Lower lobe of right lung (tissue), 2 donors: Measurements from ENCODE around the gene GTF2F2. TPM values are rescaled to one million over a fixed set of nuclear protein-coding genes. Genes with fewer than 3 reads are reported as not detected.

Experiments
- ATAC-seq, 2 donors: fragments of 200-7000 bp; cut with Tn5 transposase; one replicate each; pipeline ENCODE4 v1.9.1; 2020 to 2022; ENCODE audit warnings: mild to moderate bottlenecking in 2 of 2, moderate library complexity in 2 of 2
- DNase-seq: peaks from one replicate; pipeline ENCODE4 v3.0.0-alpha.2; 2020
- H3K27ac ChIP-seq: fragments of 200-600 bp; one replicate; pipeline ENCODE4 v1.8.0; 2022
- H3K27me3 ChIP-seq: fragments of 200-600 bp; one replicate; pipeline ENCODE4 v1.8.0; 2022; ENCODE audit warnings: low read depth
- H3K36me3 ChIP-seq: fragments of 200-600 bp; one replicate; pipeline ENCODE4 v1.8.0; 2022; ENCODE audit warnings: mild to moderate bottlenecking
- H3K4me1 ChIP-seq: fragments of 200-600 bp; one replicate; pipeline ENCODE4 v1.8.0; 2022
- H3K4me3 ChIP-seq: fragments of 200-600 bp; one replicate; pipeline ENCODE4 v1.8.0; 2022; ENCODE audit warnings: mild to moderate bottlenecking
- H3K9me3 ChIP-seq: fragments of 200-600 bp; one replicate; pipeline ENCODE4 v1.8.0; 2022
- intact Hi-C: fragments of 100-400 bp; cut with DNase I; formaldehyde crosslinking; loops from one replicate; pipeline ENCODE4 v1.11.0; 2022
- total RNA-seq: library from RNA; stranded (reverse); fragmentation: NEBNext Ultra II Directional; extraction: Animal tissue kit (Norgen Biotek cat#: 25700); gene quantifications from one replicate; pipeline ENCODE4 v1.2.1, GENCODE V29; 2021
- TF ChIP-seq, protein P1 (sequence below): fragments of 200-600 bp; IDR thresholded peaks from one replicate; pipeline ENCODE4 v1.8.0; 2022; ENCODE audit warnings: antibody characterized with exemption, mild to moderate bottlenecking
- donor health status: DM: no; HTN: yes; CAD: no; lungs with severe emphysema.

The GTF2F2 gene
- total RNA-seq, 1 donor from 2014 or later: 15.2 TPM

DNA sequence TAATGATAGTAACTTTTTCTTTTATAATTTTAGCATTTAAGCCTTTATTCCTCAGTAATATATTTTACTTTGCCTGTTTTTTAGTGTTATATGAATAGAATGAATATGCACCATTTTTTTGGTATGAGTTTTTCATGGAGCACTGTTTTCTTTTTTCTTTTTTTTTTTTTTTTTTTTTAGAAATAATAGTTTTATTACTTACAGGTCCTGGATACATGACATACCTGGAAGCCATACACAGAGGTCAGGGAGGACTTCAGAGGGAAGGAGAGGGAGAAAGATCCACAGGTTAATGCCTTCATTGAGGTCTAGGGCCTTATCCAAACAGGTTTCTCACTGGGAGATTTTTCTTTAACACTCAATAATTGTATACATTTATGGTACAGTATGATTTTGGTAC lies 54.2 kb downstream of the GTF2F2 start:
- DNase-seq (no peak), ATAC-seq (no peak)
- Histone ChIP-seq H3K4me3 (no peak overlapping the region), H3K27ac (no peak overlapping the region), H3K4me1 (no peaks in the 10 kb centered on the region), H3K36me3 (no peaks in the 10 kb centered on the region), H3K9me3 (no peaks in the 10 kb centered on the region), H3K27me3 (no peaks in the 10 kb centered on the region)
- TF ChIP-seq, protein P1, sequence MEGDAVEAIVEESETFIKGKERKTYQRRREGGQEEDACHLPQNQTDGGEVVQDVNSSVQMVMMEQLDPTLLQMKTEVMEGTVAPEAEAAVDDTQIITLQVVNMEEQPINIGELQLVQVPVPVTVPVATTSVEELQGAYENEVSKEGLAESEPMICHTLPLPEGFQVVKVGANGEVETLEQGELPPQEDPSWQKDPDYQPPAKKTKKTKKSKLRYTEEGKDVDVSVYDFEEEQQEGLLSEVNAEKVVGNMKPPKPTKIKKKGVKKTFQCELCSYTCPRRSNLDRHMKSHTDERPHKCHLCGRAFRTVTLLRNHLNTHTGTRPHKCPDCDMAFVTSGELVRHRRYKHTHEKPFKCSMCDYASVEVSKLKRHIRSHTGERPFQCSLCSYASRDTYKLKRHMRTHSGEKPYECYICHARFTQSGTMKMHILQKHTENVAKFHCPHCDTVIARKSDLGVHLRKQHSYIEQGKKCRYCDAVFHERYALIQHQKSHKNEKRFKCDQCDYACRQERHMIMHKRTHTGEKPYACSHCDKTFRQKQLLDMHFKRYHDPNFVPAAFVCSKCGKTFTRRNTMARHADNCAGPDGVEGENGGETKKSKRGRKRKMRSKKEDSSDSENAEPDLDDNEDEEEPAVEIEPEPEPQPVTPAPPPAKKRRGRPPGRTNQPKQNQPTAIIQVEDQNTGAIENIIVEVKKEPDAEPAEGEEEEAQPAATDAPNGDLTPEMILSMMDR: no peak
- intact Hi-C loops: no loop called here

DNA sequence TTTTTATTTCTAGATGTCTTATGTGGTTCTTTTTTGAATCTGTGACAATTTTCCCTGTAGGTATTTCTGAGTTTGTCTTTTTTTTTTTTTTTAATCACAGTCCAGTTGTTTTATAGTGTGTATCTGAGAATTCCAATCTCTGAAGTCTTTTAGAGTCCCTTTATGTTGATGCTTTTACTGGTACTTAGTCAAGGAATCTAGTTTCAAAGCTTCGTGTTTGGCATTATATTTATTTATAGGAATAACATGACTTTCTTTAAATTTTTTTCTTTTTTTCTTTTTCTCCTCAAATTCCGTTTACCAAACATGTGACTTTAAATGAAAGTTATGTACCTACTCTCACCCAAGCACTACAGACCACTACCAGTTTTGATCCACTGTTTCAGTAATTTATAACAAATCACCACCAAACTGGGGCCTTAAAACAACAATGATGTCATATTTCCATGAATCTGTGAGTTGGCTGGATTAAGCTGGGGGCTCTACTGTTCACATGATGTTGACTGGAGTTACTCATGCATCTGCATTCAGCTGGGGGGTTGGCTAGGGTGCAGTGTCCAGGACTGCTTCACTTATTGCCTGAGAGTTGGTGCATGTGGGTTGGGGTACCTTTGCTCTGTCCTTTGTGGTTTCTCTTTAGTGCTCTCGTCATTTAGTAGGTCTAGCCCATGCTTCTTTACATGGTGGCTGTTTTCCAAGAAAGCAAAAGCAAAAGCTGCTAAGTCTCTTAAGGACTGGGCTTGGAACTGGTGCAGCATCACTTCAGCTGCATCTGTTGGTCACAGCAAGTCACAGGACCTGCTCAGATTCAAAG lies 58.2 kb downstream of the GTF2F2 start:
- Histone ChIP-seq H3K4me1 (no peaks in the 10 kb centered on the region), H3K9me3 (no peaks in the 10 kb centered on the region), H3K27ac (no peak overlapping the region), H3K36me3 (peaks cover 3% of the 10 kb centered on the region), H3K4me3 (no peak overlapping the region), H3K27me3 (no peaks in the 10 kb centered on the region)
- ATAC-seq (no peak), DNase-seq (no peak)
- intact Hi-C loops: no loop called here
- TF ChIP-seq, protein P1: no peak

DNA sequence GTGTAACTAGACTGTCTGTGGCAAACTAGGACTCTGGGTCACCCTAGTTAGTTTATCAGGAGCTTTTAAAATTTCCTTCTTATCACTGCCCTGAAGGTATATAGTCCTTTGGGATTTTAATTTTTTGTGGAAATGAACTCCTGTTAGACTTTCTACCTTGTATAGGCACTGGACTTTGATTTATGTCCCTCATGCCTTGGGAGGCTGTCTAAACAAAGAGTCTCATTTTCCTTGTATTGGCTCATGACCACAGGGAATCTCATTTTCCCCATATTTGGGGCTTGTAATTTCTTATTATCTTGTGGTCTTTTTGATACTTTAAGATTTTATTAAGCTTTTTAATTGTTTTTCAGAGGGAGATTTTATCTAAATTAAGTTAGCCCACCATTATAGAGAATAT lies 59.1 kb downstream of the GTF2F2 start:
- no peak for ATAC-seq
- Histone ChIP-seq H3K4me3 (no peak overlapping the region), H3K27ac (no peak overlapping the region), H3K36me3 (peaks cover 3% of the 10 kb centered on the region), H3K4me1 (no peaks in the 10 kb centered on the region), H3K27me3 (no peaks in the 10 kb centered on the region), H3K9me3 (no peaks in the 10 kb centered on the region)
- DNase-seq: no peak
- intact Hi-C loops: no loop called here
- TF ChIP-seq, protein P1: no peak

DNA sequence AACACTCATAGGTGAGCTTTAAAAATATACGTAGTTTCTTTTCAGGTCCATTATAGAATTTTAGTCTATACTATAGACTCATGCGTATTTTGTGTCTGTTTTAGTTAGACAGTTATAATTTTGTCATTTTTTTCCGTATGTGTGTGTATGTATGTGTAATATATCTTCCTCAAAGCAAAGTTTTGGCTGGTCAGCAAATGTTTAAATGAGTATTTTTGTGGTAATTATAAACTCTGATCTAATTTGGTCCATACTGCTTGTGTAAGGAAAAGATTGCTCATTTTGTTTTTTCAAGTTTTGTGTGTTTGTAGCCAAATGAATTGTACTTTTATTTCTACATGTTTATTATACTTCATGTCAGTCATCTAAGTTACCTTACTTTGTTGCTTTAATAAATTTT lies 60.0 kb downstream of the GTF2F2 start:
- Histone ChIP-seq H3K36me3 (peaks cover 3% of the 10 kb centered on the region), H3K27ac (no peak overlapping the region), H3K4me1 (no peaks in the 10 kb centered on the region), H3K9me3 (no peaks in the 10 kb centered on the region), H3K27me3 (no peaks in the 10 kb centered on the region), H3K4me3 (no peak overlapping the region)
- ATAC-seq (no peak), DNase-seq (no peak)
- TF ChIP-seq, protein P1: no peak
- intact Hi-C loops: no loop called here

DNA sequence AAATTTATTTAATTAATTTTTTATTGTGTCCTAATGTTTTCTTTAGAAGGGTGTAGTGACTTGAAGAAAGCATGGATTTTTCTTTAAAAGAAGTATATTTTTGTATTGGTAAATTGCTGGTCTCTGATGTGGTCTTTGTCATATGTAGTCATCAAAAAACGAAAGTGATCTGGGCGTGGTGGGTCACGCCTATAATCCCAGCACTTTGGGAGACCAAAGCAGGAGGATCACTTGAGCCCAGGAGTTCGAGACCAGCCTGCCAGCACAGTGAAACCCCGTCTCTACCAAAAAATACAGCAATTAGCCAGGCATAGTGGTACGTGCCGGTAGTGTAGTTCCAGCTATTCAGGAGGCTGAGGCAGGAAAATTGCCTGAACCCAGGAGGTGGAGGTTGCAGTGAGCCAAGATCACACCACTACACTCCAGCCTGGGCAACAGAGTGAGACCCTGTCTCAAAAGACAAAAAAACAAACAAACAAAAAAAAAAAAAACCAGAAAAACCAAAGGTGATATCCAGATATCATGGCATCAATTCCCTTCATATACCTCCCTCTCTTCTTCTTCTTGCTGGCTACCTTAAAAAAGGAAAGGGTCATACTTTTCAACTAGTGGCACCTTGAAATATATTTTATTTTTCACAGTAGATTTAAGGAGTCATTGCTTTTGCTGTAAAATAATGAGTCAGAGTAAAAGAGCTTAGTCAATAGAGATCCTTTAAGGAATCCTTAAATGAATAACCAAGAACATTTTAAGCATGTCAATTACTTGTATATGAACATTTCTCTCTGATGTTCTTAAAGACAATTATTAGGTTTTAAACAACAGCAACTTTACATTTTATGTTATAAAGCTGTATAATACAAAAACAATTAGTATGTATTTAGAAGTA lies 60.6 kb downstream of the GTF2F2 start:
- DNase-seq: no peak
- Histone ChIP-seq H3K27me3 (no peaks in the 10 kb centered on the region), H3K9me3 (no peaks in the 10 kb centered on the region), H3K4me1 (no peaks in the 10 kb centered on the region), H3K36me3 (peaks cover 3% of the 10 kb centered on the region), H3K27ac (no peak overlapping the region), H3K4me3 (no peak overlapping the region)
- no peak for ATAC-seq
- intact Hi-C loops: no loop called here
- TF ChIP-seq, protein P1: no peak
